GM13977 (cell line): ENCODE data around the gene BIK.

Experiments
- DNase-seq: peaks from one replicate; pipeline ENCODE4 v3.0.0; 2012; ENCODE audit warnings: low spot score
- in situ Hi-C: fragments of 300-500 bp; cut with MboI; formaldehyde crosslinking; loops from one replicate; pipeline ENCODE4 v1.12.0; 2022; ENCODE audit warnings: low sequenced_read_pairs, low pct_unique_long_range_greater_than_20kb, mixed read lengths, inconsistent platforms; ENCODE audit not compliant: unreplicated experiment
- TF ChIP-seq, protein P1 (sequence below): IDR thresholded peaks from 2 replicates; pipeline ENCODE4 v1.5.1; 2012; ENCODE audit warnings: mild to moderate bottlenecking, control low read depth; ENCODE audit not compliant: insufficient read depth; ENCODE audit errors: extremely low read depth, missing control alignments

The BIK gene, protein sequence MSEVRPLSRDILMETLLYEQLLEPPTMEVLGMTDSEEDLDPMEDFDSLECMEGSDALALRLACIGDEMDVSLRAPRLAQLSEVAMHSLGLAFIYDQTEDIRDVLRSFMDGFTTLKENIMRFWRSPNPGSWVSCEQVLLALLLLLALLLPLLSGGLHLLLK

GRCh38 chr22:43110444-43110926, at the start of gene BIK:
BIK (plus strand) TSS chr22:43110750; CDS start chr22:43124023, 13,273 bp downstream.
- TF ChIP-seq, protein P1, sequence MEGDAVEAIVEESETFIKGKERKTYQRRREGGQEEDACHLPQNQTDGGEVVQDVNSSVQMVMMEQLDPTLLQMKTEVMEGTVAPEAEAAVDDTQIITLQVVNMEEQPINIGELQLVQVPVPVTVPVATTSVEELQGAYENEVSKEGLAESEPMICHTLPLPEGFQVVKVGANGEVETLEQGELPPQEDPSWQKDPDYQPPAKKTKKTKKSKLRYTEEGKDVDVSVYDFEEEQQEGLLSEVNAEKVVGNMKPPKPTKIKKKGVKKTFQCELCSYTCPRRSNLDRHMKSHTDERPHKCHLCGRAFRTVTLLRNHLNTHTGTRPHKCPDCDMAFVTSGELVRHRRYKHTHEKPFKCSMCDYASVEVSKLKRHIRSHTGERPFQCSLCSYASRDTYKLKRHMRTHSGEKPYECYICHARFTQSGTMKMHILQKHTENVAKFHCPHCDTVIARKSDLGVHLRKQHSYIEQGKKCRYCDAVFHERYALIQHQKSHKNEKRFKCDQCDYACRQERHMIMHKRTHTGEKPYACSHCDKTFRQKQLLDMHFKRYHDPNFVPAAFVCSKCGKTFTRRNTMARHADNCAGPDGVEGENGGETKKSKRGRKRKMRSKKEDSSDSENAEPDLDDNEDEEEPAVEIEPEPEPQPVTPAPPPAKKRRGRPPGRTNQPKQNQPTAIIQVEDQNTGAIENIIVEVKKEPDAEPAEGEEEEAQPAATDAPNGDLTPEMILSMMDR: peak; percentile 55
- peak; percentile 64 for DNase-seq
- in situ Hi-C loops: no loop called here

DNA sequence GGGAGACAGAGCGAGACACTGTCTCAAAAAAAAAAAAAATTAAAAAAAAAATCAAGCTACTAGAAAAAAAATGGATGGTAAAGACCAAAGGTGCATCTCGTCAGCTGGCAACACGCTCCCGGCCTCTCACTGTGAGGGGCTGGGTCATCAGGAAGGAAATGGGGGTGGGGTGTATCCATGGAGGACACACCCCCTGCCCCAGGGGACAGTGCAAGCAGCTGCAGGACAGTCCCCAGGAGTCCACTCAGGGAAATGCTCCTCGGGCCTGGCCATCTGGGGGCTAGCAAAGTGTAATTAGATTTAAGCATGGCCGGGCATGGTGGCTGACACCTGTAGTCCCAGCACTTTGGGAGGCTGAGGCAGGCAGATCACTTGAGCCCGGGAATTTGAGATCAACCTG, 44.4 kb upstream of the BIK start:
- DNase-seq: no peak
- in situ Hi-C loops: no loop called here
- TF ChIP-seq, protein P1: no peak

DNA sequence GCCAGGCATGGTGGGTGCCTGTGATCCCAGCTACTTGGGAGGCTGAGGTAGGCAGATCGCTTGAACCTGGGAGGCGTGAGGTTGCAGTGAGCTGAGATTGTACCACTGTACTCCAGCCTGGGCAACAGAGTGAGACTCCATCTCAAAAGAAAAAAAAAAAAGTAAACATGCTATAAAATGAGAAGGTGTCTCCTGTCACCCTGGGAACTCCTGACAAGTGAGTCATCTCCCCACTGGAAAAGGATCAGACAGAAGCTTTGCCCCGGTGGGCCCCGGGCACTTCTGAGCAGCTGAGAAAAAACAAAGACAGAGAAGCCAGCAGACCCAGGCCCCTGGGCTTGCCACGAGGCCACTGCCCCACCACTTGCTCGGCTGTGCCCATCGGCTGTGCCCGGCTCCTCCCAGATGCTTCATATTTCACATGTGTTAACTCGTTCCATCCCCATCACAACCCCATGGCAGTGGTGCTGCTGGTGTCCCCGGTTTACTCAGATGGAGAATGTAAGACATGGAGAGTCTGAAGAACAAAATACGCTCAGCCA, 43.6 kb upstream of the BIK start:
- in situ Hi-C loops: no loop called here
- DNase-seq: no peak

DNA sequence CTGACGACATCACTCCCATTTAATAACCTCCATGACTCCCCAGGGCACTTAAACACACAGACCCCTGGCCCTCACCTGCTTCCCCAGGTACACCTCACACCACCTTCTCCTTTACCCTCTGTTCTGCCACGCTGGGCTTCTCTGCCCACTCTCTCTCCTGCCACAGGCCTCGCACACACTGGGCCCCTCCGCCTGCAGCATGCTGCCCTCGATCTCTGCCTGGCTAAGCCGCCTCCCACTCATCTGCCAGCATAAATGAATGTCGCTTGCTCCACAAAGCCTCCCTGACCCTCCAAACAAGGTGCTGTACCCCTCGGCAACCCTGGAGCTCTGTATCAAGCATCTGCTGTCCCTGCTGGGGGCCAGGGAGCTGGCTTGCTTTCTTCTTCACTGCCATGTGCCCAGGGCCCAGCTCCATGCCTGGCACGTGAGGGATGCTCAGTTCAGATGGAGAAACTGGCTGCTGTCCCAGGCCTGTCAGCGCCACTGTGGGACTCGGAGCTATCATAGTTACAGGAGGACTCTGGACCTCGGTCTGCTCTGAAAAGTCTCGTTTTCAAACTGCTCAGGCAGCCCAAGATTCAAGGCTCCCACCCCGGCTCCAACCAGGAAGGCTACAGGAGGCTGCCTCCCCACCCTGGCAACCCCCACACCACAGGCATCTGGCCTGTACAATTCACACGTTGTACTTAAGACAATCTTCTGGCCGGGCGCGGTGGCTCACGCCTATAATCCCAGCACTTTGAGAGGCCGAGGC, 33.3 kb upstream of the BIK start:
- in situ Hi-C loops: no loop called here
- no peak for DNase-seq
- TF ChIP-seq, protein P1: no peak

More for the DNA sequence above, 43.6 kb upstream of the BIK start:
- TF ChIP-seq, protein P1: no peak

GRCh38 chr22:43078522-43078921, 32.0 kb upstream of the BIK start:
- TF ChIP-seq, protein P1: no peak
- DNase-seq: no peak
- in situ Hi-C loops: no loop called here

- no peak for DNase-seq
These were observed 30.8 kb upstream of the BIK start for GRCh38 chr22:43079742-43080141.

More at GRCh38 chr22:43079742-43080141, 30.8 kb upstream of the BIK start:
- TF ChIP-seq, protein P1: no peak
- in situ Hi-C loops: no loop called here
